Right cardiac atrium (tissue), 5 donors: ENCODE results near the gene MYO15B. TPM values are rescaled to one million over a fixed set of nuclear protein-coding genes. Genes with fewer than 3 reads are reported as not detected.

Source experiments
- ATAC-seq, 2 donors: fragments of 200-7000 bp; cut with Tn5 transposase; one replicate each; pipeline versions ENCODE4 v1.8.0 to v1.9.1; 2020; ENCODE audit warnings: moderate library complexity in 2 of 2, mild to moderate bottlenecking in 1 of 2
- DNase-seq, 3 donors: peaks; one replicate each; pipeline ENCODE4 v3.0.0-alpha.2; 2020
- H3K27ac ChIP-seq: one replicate; pipeline ENCODE4 v1.5.1; 2013; ENCODE audit warnings: mild to moderate bottlenecking, low read length, control low read depth, moderate library complexity
- H3K27me3 ChIP-seq: one replicate; pipeline ENCODE4 v1.6.1; 2013; ENCODE audit not compliant: control insufficient read depth, insufficient read depth
- H3K4me1 ChIP-seq: one replicate; pipeline ENCODE4 v1.6.1; 2013; ENCODE audit warnings: low read length; ENCODE audit not compliant: control insufficient read depth, insufficient read depth
- H3K4me3 ChIP-seq: one replicate; pipeline ENCODE4 v1.5.1; 2013; ENCODE audit warnings: low read length, control low read depth
- H3K9me3 ChIP-seq: one replicate; pipeline ENCODE4 v1.6.1; 2013; ENCODE audit warnings: low read length; ENCODE audit not compliant: control insufficient read depth
- WGBS: extraction: QIAGEN DNeasy Blood & Tissue Kit; methylation state at CpG from one replicate; pipeline ENCODE4 v1.1.7; 2013; 5-methylcytosine and 5-hydroxymethylcytosine counted together
- intact Hi-C, 4 donors: fragments of 100-400 bp; cut with DNase I; formaldehyde crosslinking; loops; one replicate each; pipeline versions ENCODE4 v1.11.0 to v1.14.0; 2022 to 2023
- polyA plus RNA-seq: library from polyadenylated mRNA; stranded (reverse); fragments of 200-250 nt; gene quantifications from one replicate; pipeline ENCODE4 v1.2.3, GENCODE V29; 2013
- total RNA-seq, 4 donors: library from RNA; stranded (reverse); fragmentation: NEBNext Ultra II Directional; extraction: Animal tissue kit (Norgen Biotek cat#: 25700); gene quantifications; one replicate each; pipeline ENCODE4 v1.2.1, GENCODE V29; 2021
- donor health status: healthy with polysubstance abuse.
- donor health status: DM: no; HTN: yes; CAD: no.
- donor health status: DM: no; HTN: no; CAD: no.
- donor health status: DM: no; HTN: yes; CAD: no; lungs with severe emphysema.
- donor health status: DM: yes; HTN: yes; CAD: no.

The MYO15B gene
- total and polyA plus RNA-seq, 5 donors, result 70.9 to 131 (median 92.0) TPM

GRCh38 chr17:75604034-75604695 lies 16.6 kb downstream of the MYO15B start:
- Histone ChIP-seq H3K4me1 (peaks cover 4% of the 10 kb centered on the region), H3K27me3 (no peaks in the 10 kb centered on the region), H3K9me3 (no peaks in the 10 kb centered on the region), H3K27ac (no peak overlapping the region), H3K4me3 (no peak overlapping the region)
- peak in 1 of 3 donors; percentile 43 for DNase-seq
- intact Hi-C loops, result no loop called here
- ATAC-seq, result peak; percentile 17 to 43
- WGBS, result 70% methylated on average over 12 of the region's 12 CpGs

GRCh38 chr17:75605790-75606189 lies 18.2 kb downstream of the MYO15B start:
- intact Hi-C loops, result no loop called here
- 86% methylated on average over 16 of the region's 16 CpGs for WGBS
- Histone ChIP-seq H3K27ac (no peak overlapping the region), H3K4me1 (peaks cover 4% of the 10 kb centered on the region), H3K9me3 (no peaks in the 10 kb centered on the region), H3K4me3 (no peak overlapping the region), H3K27me3 (no peaks in the 10 kb centered on the region)
- ATAC-seq (no peak), DNase-seq (peak in 1 of 3 donors; percentile 38)

- peaks cover 4% of the 10 kb centered on the region for H3K4me1 ChIP-seq
- no peaks in the 10 kb centered on the region for H3K9me3 ChIP-seq
- WGBS, result 78% methylated on average over 5 of the region's 5 CpGs
- ATAC-seq (no peak), DNase-seq (no peak)
- no peaks in the 10 kb centered on the region for H3K27me3 ChIP-seq
- no peak overlapping the region for H3K27ac ChIP-seq
- no peak overlapping the region for H3K4me3 ChIP-seq
- intact Hi-C loops, result no loop called here
Observed at GRCh38 chr17:75607086-75607485, 19.5 kb downstream of the MYO15B start.

- no peak overlapping the region for H3K27ac ChIP-seq
- no peaks in the 10 kb centered on the region for H3K27me3 ChIP-seq
- H3K4me3 ChIP-seq, result no peak overlapping the region
- H3K4me1 ChIP-seq, result no peaks in the 10 kb centered on the region
- WGBS, result 89% methylated on average over 25 of the region's 25 CpGs
- intact Hi-C loops, result no loop called here
- ATAC-seq (no peak), DNase-seq (peak in 2 of 3 donors; percentile 36 to 41)
- H3K9me3 ChIP-seq, result no peaks in the 10 kb centered on the region
Observed at GRCh38 chr17:75610103-75610984, 22.7 kb downstream of the MYO15B start.

GRCh38 chr17:75611851-75612429 lies 24.3 kb downstream of the MYO15B start:
- Histone ChIP-seq H3K4me1 (no peaks in the 10 kb centered on the region), H3K4me3 (no peak overlapping the region), H3K27me3 (no peaks in the 10 kb centered on the region), H3K27ac (no peak overlapping the region), H3K9me3 (no peaks in the 10 kb centered on the region)
- ATAC-seq (no peak), DNase-seq (peak in 2 of 3 donors; percentile 36 to 39)
- intact Hi-C loops, result no loop called here
- 92% methylated on average over 20 of the region's 20 CpGs for WGBS

GRCh38 chr17:75612906-75613626 lies 25.5 kb downstream of the MYO15B start:
- DNase-seq (peak; percentile 13 to 47 (median 15)), ATAC-seq (no peak)
- Histone ChIP-seq H3K9me3 (no peaks in the 10 kb centered on the region), H3K4me3 (no peak overlapping the region), H3K27me3 (no peaks in the 10 kb centered on the region), H3K4me1 (no peaks in the 10 kb centered on the region), H3K27ac (no peak overlapping the region)
- WGBS, result 88% methylated on average over 27 of the region's 27 CpGs
- intact Hi-C loops, result no loop called here

- no peak for ATAC-seq
- no peak overlapping the region for H3K27ac ChIP-seq
- no peaks in the 10 kb centered on the region for H3K27me3 ChIP-seq
- 90% methylated on average over 12 of the region's 12 CpGs for WGBS
- intact Hi-C loops, result no loop called here
- no peaks in the 10 kb centered on the region for H3K4me1 ChIP-seq
- no peak overlapping the region for H3K4me3 ChIP-seq
- H3K9me3 ChIP-seq, result no peaks in the 10 kb centered on the region
- peak; percentile 10 to 46 (median 33) for DNase-seq
Observed at GRCh38 chr17:75614006-75614405, 26.4 kb downstream of the MYO15B start.

- no peaks in the 10 kb centered on the region for H3K4me1 ChIP-seq
- no peak overlapping the region for H3K4me3 ChIP-seq
- no peak overlapping the region for H3K27ac ChIP-seq
- intact Hi-C loops, result no loop called here
- ATAC-seq (no peak), DNase-seq (peak in 2 of 3 donors; percentile 29 to 38)
- WGBS, result 87% methylated on average over 19 of the region's 19 CpGs
- H3K27me3 ChIP-seq, result no peaks in the 10 kb centered on the region
- H3K9me3 ChIP-seq, result no peaks in the 10 kb centered on the region
Observed at GRCh38 chr17:75614556-75615270, 27.1 kb downstream of the MYO15B start.

- ATAC-seq, result no peak
- intact Hi-C loops, result no loop called here
Observed at GRCh38 chr17:75615301-75615700, 27.7 kb downstream of the MYO15B start.

GRCh38 chr17:75616521-75617122 lies 29.0 kb downstream of the MYO15B start:
- no peak overlapping the region for H3K27ac ChIP-seq
- ATAC-seq (no peak), DNase-seq (peak in 2 of 3 donors; percentile 36 to 49)
- intact Hi-C loops, result no loop called here
- no peak overlapping the region for H3K4me3 ChIP-seq
- H3K9me3 ChIP-seq, result no peaks in the 10 kb centered on the region
- H3K27me3 ChIP-seq, result no peaks in the 10 kb centered on the region
- H3K4me1 ChIP-seq, result no peaks in the 10 kb centered on the region
- WGBS, result 91% methylated on average over 24 of the region's 24 CpGs

More at GRCh38 chr17:75615301-75615700, 27.7 kb downstream of the MYO15B start:
- 93% methylated on average over 11 of the region's 11 CpGs for WGBS
- Histone ChIP-seq H3K27me3 (no peaks in the 10 kb centered on the region), H3K27ac (no peak overlapping the region), H3K4me1 (no peaks in the 10 kb centered on the region), H3K4me3 (no peak overlapping the region), H3K9me3 (no peaks in the 10 kb centered on the region)
- DNase-seq, result peak in 2 of 3 donors; percentile 25 to 51
